ENCODE results near the gene COBLL1. TPM values are rescaled to one million over a fixed set of nuclear protein-coding genes. Genes with fewer than 3 reads are reported as not detected.

COBLL1 gene
- total RNA-seq, 1 experiment from 2014 or later = 5.9 TPM

GRCh38 chr2:164667566-164667965 lies 174.1 kb downstream of the COBLL1 start:
- Mint-ChIP-seq H3K4me3 (no peak overlapping the region), H3K27me3 (ENCODE audit: low read depth) (no peaks in the 10 kb centered on the region), H3K27ac (no peak overlapping the region; a peak in 1 of 7 replicates), H3K4me1 (no peaks in the 10 kb centered on the region), H3K9me3 (no peaks in the 10 kb centered on the region), H3K36me3 (ENCODE audit: insufficient read depth in 1 of 3, low read depth in 3 of 3) (no peaks in the 10 kb centered on the region)
- no peak overlapping the region for H3K4me2 ChIP-seq (ENCODE audit: insufficient read depth, insufficient read length, low read length)
- H2AFZ ChIP-seq (ENCODE audit: low read length) = no peak overlapping the region
- no peak overlapping the region for H2AK5ac ChIP-seq (ENCODE audit: insufficient read length, low read length)
- H2BK20ac ChIP-seq (ENCODE audit: low read depth, low read length, poor library complexity, severe bottlenecking) = no peak overlapping the region
- no peaks in the 10 kb centered on the region for H4K20me1 ChIP-seq (ENCODE audit: control insufficient read depth, insufficient read depth, insufficient read length)
- no peak overlapping the region for H3K27ac ChIP-seq (ENCODE audit: insufficient read length, low read depth, low read length)
- H3K18ac ChIP-seq (ENCODE audit: insufficient read length, low read depth, low read length) = no peak overlapping the region
- no peak overlapping the region for H3K14ac ChIP-seq (ENCODE audit: insufficient read depth, low read length)
- TF ChIP-seq, protein P1, sequence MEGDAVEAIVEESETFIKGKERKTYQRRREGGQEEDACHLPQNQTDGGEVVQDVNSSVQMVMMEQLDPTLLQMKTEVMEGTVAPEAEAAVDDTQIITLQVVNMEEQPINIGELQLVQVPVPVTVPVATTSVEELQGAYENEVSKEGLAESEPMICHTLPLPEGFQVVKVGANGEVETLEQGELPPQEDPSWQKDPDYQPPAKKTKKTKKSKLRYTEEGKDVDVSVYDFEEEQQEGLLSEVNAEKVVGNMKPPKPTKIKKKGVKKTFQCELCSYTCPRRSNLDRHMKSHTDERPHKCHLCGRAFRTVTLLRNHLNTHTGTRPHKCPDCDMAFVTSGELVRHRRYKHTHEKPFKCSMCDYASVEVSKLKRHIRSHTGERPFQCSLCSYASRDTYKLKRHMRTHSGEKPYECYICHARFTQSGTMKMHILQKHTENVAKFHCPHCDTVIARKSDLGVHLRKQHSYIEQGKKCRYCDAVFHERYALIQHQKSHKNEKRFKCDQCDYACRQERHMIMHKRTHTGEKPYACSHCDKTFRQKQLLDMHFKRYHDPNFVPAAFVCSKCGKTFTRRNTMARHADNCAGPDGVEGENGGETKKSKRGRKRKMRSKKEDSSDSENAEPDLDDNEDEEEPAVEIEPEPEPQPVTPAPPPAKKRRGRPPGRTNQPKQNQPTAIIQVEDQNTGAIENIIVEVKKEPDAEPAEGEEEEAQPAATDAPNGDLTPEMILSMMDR (conservative IDR thresholded peaks at IDR 0.05) = no peak
- no peak overlapping the region for H2BK15ac ChIP-seq (ENCODE audit: low read depth, low read length)
- no peaks in the 10 kb centered on the region for H3K4me1 ChIP-seq (ENCODE audit: insufficient read depth, low read length)
- no peak overlapping the region for H3T11ph ChIP-seq (ENCODE audit: low read length)
- no peaks in the 10 kb centered on the region for H3K79me2 ChIP-seq (ENCODE audit: insufficient read depth, low read length)
- no peak overlapping the region for H4K8ac ChIP-seq (replicated peaks; ENCODE audit: insufficient read length, low read depth, low read length)
- DNase-seq = no peak
- H3K9me3 ChIP-seq (ENCODE audit: control insufficient read depth, low read depth, low read length) = no peaks in the 10 kb centered on the region
- H3K79me1 ChIP-seq (ENCODE audit: insufficient read depth, low read depth, low read length, poor library complexity, severe bottlenecking) = no peaks in the 10 kb centered on the region
- no peak overlapping the region for H3K9ac ChIP-seq (ENCODE audit: extremely low read depth, insufficient read length, low read length)
- H3K23ac ChIP-seq (ENCODE audit: insufficient read length, low read depth, low read length) = no peak overlapping the region
- no CpG with 5 or more reads among the region's 2 CpGs for WGBS (ENCODE audit: extremely low coverage, insufficient read length, low lambda C conversion rate)
- no peak overlapping the region for H4K91ac ChIP-seq (ENCODE audit: insufficient read length, low read depth, low read length)
- H3K23me2 ChIP-seq (ENCODE audit: insufficient read length, low read depth, low read length, poor library complexity, severe bottlenecking) = no peaks in the 10 kb centered on the region
- H3K27me3 ChIP-seq (ENCODE audit: insufficient read depth, low read length) = no peaks in the 10 kb centered on the region
- H3K56ac ChIP-seq (ENCODE audit: insufficient read length, low read depth, low read length) = no peak overlapping the region
- H2BK5ac ChIP-seq (ENCODE audit: insufficient read length, low read length) = no peak overlapping the region
- no peak overlapping the region for H2BK12ac ChIP-seq (ENCODE audit: insufficient read length, low read depth, low read length)
- no peak overlapping the region for H4K5ac ChIP-seq (ENCODE audit: insufficient read length, low read depth, low read length)
- no peak overlapping the region for H3K4ac ChIP-seq (ENCODE audit: low read depth, low read length)
- H2BK120ac ChIP-seq (ENCODE audit: low read depth, low read length, poor library complexity, severe bottlenecking) = no peak overlapping the region
